ENCODE results near the gene CHL1. TPM values are rescaled to one million over a fixed set of nuclear protein-coding genes. Genes with fewer than 3 reads are reported as not detected.

Gene CHL1
- total and polyA plus RNA-seq, 2 experiments from 2014 or later: 0.24 TPM; not detected in 1

- Histone ChIP-seq H3K27ac (no peak overlapping the region), H3K9me3 (ENCODE audit: low read depth) (no peaks in the 10 kb centered on the region), H3K36me3 (no peaks in the 10 kb centered on the region), H3K4me1 (ENCODE audit: low read depth) (no peaks in the 10 kb centered on the region), H3K4me3 (no peak overlapping the region), H3K27me3 (no peaks in the 10 kb centered on the region)
- DNase-seq (ENCODE audit: low read depth in 1 of 2, low spot score in 1 of 2): no peak
- no peak for TF ChIP-seq CTCF (IDR thresholded peaks at IDR 0.05; ENCODE audit: low read depth, low read length)
Observed at GRCh38 chr3:297585-297984, 101.0 kb downstream of the CHL1 start.

GRCh38 chr3:299590-300301 is 103.2 kb downstream of the CHL1 start:
- DNase-seq (ENCODE audit: low read depth in 1 of 2, low spot score in 1 of 2): no peak
- no peaks in the 10 kb centered on the region for H3K9me3 ChIP-seq (ENCODE audit: low read depth)
- no peak overlapping the region for H3K4me3 ChIP-seq
- no peaks in the 10 kb centered on the region for H3K27me3 ChIP-seq
- H3K36me3 ChIP-seq: no peaks in the 10 kb centered on the region
- TF ChIP-seq CTCF (IDR thresholded peaks at IDR 0.05; ENCODE audit: low read depth, low read length): no peak
- H3K4me1 ChIP-seq (ENCODE audit: low read depth): no peaks in the 10 kb centered on the region
- no peak overlapping the region for H3K27ac ChIP-seq

GRCh38 chr3:307182-307581 is 110.6 kb downstream of the CHL1 start:
- Histone ChIP-seq H3K27me3 (no peaks in the 10 kb centered on the region), H3K9me3 (ENCODE audit: low read depth) (no peaks in the 10 kb centered on the region), H3K36me3 (no peaks in the 10 kb centered on the region), H3K4me3 (no peak overlapping the region), H3K27ac (no peak overlapping the region), H3K4me1 (ENCODE audit: low read depth) (no peaks in the 10 kb centered on the region)
- TF ChIP-seq CTCF (IDR thresholded peaks at IDR 0.05; ENCODE audit: low read depth, low read length): no peak
- DNase-seq (ENCODE audit: low read depth in 1 of 2, low spot score in 1 of 2): no peak

GRCh38 chr3:308597-309321 is 112.2 kb downstream of the CHL1 start:
- H3K27ac ChIP-seq: no peak overlapping the region
- no peak for DNase-seq (ENCODE audit: low read depth in 1 of 2, low spot score in 1 of 2)
- H3K4me1 ChIP-seq (ENCODE audit: low read depth): no peaks in the 10 kb centered on the region
- no peaks in the 10 kb centered on the region for H3K27me3 ChIP-seq
- no peak overlapping the region for H3K4me3 ChIP-seq
- H3K9me3 ChIP-seq (ENCODE audit: low read depth): no peaks in the 10 kb centered on the region
- H3K36me3 ChIP-seq: no peaks in the 10 kb centered on the region
- no peak for TF ChIP-seq CTCF (IDR thresholded peaks at IDR 0.05; ENCODE audit: low read depth, low read length)

GRCh38 chr3:312160-312733 is 115.7 kb downstream of the CHL1 start:
- no peak for TF ChIP-seq CTCF (IDR thresholded peaks at IDR 0.05; ENCODE audit: low read depth, low read length)
- Histone ChIP-seq H3K27ac (no peak overlapping the region), H3K27me3 (no peaks in the 10 kb centered on the region), H3K36me3 (no peaks in the 10 kb centered on the region), H3K4me1 (ENCODE audit: low read depth) (no peaks in the 10 kb centered on the region), H3K9me3 (ENCODE audit: low read depth) (no peaks in the 10 kb centered on the region), H3K4me3 (no peak overlapping the region)
- DNase-seq (ENCODE audit: low read depth in 1 of 2, low spot score in 1 of 2): no peak
